Natural killer cell (primary cell): ENCODE results near the gene TMEM132D. TPM values are rescaled to one million over a fixed set of nuclear protein-coding genes. Genes with fewer than 3 reads are reported as not detected.

Experiments used
- ATAC-seq, 3 donors: fragments of 150-1000 bp in 2 of 3; fragments of 200-7000 bp in 1 of 3; cut with Tn5 transposase; 1 replicate in 1 of 3; 2 replicates in 2 of 3; pipeline ENCODE4 v1.10.0; 2021; ENCODE audit warnings: mild to moderate bottlenecking in 2 of 3, moderate library complexity in 2 of 3
- DNase-seq, 2 donors: peaks; one replicate each; pipeline versions ENCODE4 v3.0.0 to v3.0.0-alpha.2; 2013 to 2021; ENCODE audit warnings: mixed read lengths in 1 of 2
- H3K27ac ChIP-seq: one replicate; pipeline ENCODE4 v1.5.1; 2013; ENCODE audit warnings: mild to moderate bottlenecking, low read length
- H3K27me3 ChIP-seq: one replicate; pipeline ENCODE4 v1.6.1; 2013; ENCODE audit warnings: low read length; ENCODE audit not compliant: control insufficient read depth, insufficient read depth
- H3K36me3 ChIP-seq: one replicate; pipeline ENCODE4 v1.6.1; 2013; ENCODE audit warnings: low read length; ENCODE audit not compliant: control insufficient read depth, insufficient read depth
- H3K4me1 ChIP-seq: one replicate; pipeline ENCODE4 v1.6.1; 2013; ENCODE audit warnings: low read length; ENCODE audit not compliant: control insufficient read depth, insufficient read depth
- H3K4me3 ChIP-seq: one replicate; pipeline ENCODE4 v1.5.1; 2013; ENCODE audit warnings: low read length
- H3K9me3 ChIP-seq: one replicate; pipeline ENCODE4 v1.6.1; 2013; ENCODE audit warnings: low read length; ENCODE audit not compliant: control insufficient read depth, insufficient read depth
- H3K27ac Mint-ChIP-seq, 2 donors: one replicate each; pipeline ENCODE4 v1.8.0; 2022; ENCODE audit warnings: mild to moderate bottlenecking in 2 of 2, mixed read lengths in 2 of 2, moderate library complexity in 1 of 2
- H3K27me3 Mint-ChIP-seq, 2 donors: one replicate each; pipeline ENCODE4 v1.8.0; 2022; ENCODE audit warnings: low read depth in 2 of 2, mixed read lengths in 2 of 2
- H3K36me3 Mint-ChIP-seq: one replicate; pipeline ENCODE4 v1.8.0; 2022; ENCODE audit warnings: mixed read lengths
- H3K4me1 Mint-ChIP-seq, 2 donors: one replicate each; pipeline ENCODE4 v1.8.0; 2022; ENCODE audit warnings: mixed read lengths in 2 of 2
- H3K4me3 Mint-ChIP-seq: one replicate; pipeline ENCODE4 v1.8.0; 2022; ENCODE audit warnings: mild to moderate bottlenecking, moderate library complexity, mixed read lengths
- H3K9me3 Mint-ChIP-seq, 2 donors: one replicate each; pipeline ENCODE4 v1.8.0; 2022; ENCODE audit warnings: mixed read lengths in 2 of 2
- CTCF ChIP-seq: fragments of 200-600 bp; IDR thresholded peaks from one replicate; pipeline ENCODE4 v1.8.0; 2022; ENCODE audit warnings: antibody characterized with exemption
- WGBS: methylation state at CpG from one replicate; pipeline ENCODE4 v1.1.7; 2013; ENCODE audit warnings: missing lambda C conversion rate; ENCODE audit not compliant: insufficient coverage; 5-methylcytosine and 5-hydroxymethylcytosine counted together
- intact Hi-C: fragments of 100-400 bp; cut with micrococcal nuclease; formaldehyde crosslinking; loops from one replicate; pipeline ENCODE4 v1.14.2; 2022
- total RNA-seq, 4 donors: library from RNA; stranded (reverse); fragments of 120-200 nt in 1 of 4; gene quantifications; one replicate each; pipeline versions ENCODE4 v1.2.3 to v1.2.4, GENCODE V29; 2013 to 2022

Gene TMEM132D
- total RNA-seq, 3 donors from 2014 or later (not counting 1 experiment from before 2014, with no cell fraction given), result not detected

- Mint-ChIP-seq H3K27me3 (no peaks in the 10 kb centered on the region), H3K4me3 (no peak overlapping the region), H3K4me1 (peaks cover 0 to 5% of the 10 kb centered on the region in 2 donors), H3K27ac (no peak overlapping the region), H3K36me3 (no peaks in the 10 kb centered on the region), H3K9me3 (peaks cover 0 to 3% of the 10 kb centered on the region in 2 donors)
- no peak overlapping the region for H3K27ac ChIP-seq
- no peaks in the 10 kb centered on the region for H3K27me3 ChIP-seq
- H3K4me1 ChIP-seq, result no peaks in the 10 kb centered on the region
- ATAC-seq (no peak), DNase-seq (no peak)
- H3K36me3 ChIP-seq, result no peaks in the 10 kb centered on the region
- H3K4me3 ChIP-seq, result no peak overlapping the region
- H3K9me3 ChIP-seq, result peaks cover 3% of the 10 kb centered on the region
- no peak for TF ChIP-seq CTCF
- intact Hi-C loops, result no loop called here
- WGBS, result 90% methylated on average over 16 of the region's 16 CpGs
Observed at GRCh38 chr12:129831294-129831693, 72.5 kb downstream of the TMEM132D start.

GRCh38 chr12:129830796-129831195 is 73.0 kb downstream of the TMEM132D start:
- H3K4me3 Mint-ChIP-seq, result no peak overlapping the region
- WGBS, result 48% methylated on average over 3 of the region's 4 CpGs
- ATAC-seq, result no peak
- no peak overlapping the region for H3K4me3 ChIP-seq
- H3K9me3 Mint-ChIP-seq, result peaks cover 0 to 3% of the 10 kb centered on the region in 2 donors
- H3K27me3 Mint-ChIP-seq, result no peaks in the 10 kb centered on the region
- peaks cover 0 to 5% of the 10 kb centered on the region in 2 donors for H3K4me1 Mint-ChIP-seq
- no peaks in the 10 kb centered on the region for H3K27me3 ChIP-seq
- no peaks in the 10 kb centered on the region for H3K36me3 Mint-ChIP-seq
- H3K4me1 ChIP-seq, result no peaks in the 10 kb centered on the region
- no peak overlapping the region for H3K27ac Mint-ChIP-seq
- TF ChIP-seq CTCF, result no peak
- intact Hi-C loops, result no loop called here
- no peak overlapping the region for H3K27ac ChIP-seq
- no peaks in the 10 kb centered on the region for H3K36me3 ChIP-seq
- DNase-seq, result no peak
- peaks cover 3% of the 10 kb centered on the region for H3K9me3 ChIP-seq

- ATAC-seq, result no peak
- no peak overlapping the region for H3K27ac ChIP-seq
- intact Hi-C loops, result no loop called here
- H3K4me3 ChIP-seq, result no peak overlapping the region
- no peak for TF ChIP-seq CTCF
- Mint-ChIP-seq H3K4me3 (no peak overlapping the region), H3K36me3 (no peaks in the 10 kb centered on the region), H3K27ac (no peak overlapping the region), H3K27me3 (no peaks in the 10 kb centered on the region), H3K9me3 (peaks cover 0 to 3% of the 10 kb centered on the region in 2 donors), H3K4me1 (peaks cover 0 to 5% of the 10 kb centered on the region in 2 donors)
- no peak for DNase-seq
- no peaks in the 10 kb centered on the region for H3K36me3 ChIP-seq
- H3K27me3 ChIP-seq, result no peaks in the 10 kb centered on the region
- H3K9me3 ChIP-seq, result peaks cover 3% of the 10 kb centered on the region
- WGBS, result no CpG with 5 or more reads among the region's 2 CpGs
- H3K4me1 ChIP-seq, result no peaks in the 10 kb centered on the region
Observed at GRCh38 chr12:129827866-129828384, 75.9 kb downstream of the TMEM132D start.
